H1 (cell line): ENCODE measurements around the gene ARNT2. TPM values are rescaled to one million over a fixed set of nuclear protein-coding genes. Genes with fewer than 3 reads are reported as not detected.

Experiments
- BACH1 ChIP-seq: IDR thresholded peaks from 2 replicates; pipeline ENCODE4 v1.6.1; 2012; ENCODE audit warnings: low read length, improper control_type of control experiment
- CBX8 ChIP-seq: fragments of 300-800, 300-1000 bp; sonication (generic); IDR thresholded peaks from 2 replicates; pipeline ENCODE4 v1.7.1; 2016; ENCODE audit warnings: low read depth, low read length, borderline replicate concordance
- RAD21 ChIP-seq, 2 experiments: IDR thresholded peaks in 1 of 2; conservative IDR thresholded peaks in 1 of 2; 2 replicates each; pipeline ENCODE4 v1.6.1; 2011; ENCODE audit warnings: low read depth in 2 of 2, low read length in 2 of 2, improper control_type of control experiment in 1 of 2, inconsistent platforms in 1 of 2, mild to moderate bottlenecking in 1 of 2, moderate library complexity in 1 of 2
- RXRA ChIP-seq: IDR thresholded peaks from 2 replicates; pipeline ENCODE4 v1.6.1; 2011; ENCODE audit warnings: low read depth, mild to moderate bottlenecking, low read length, moderate library complexity; ENCODE audit not compliant: insufficient read depth
- SIN3A ChIP-seq, 2 experiments: IDR thresholded peaks in 1 of 2; conservative IDR thresholded peaks in 1 of 2; 2 replicates each; pipeline ENCODE4 v1.6.1; 2011 to 2012; ENCODE audit warnings: low read length in 2 of 2, improper control_type of control experiment in 1 of 2, low read depth in 1 of 2, mild to moderate bottlenecking in 1 of 2
- SIX5 ChIP-seq: IDR thresholded peaks from 2 replicates; pipeline ENCODE4 v1.6.1; 2011; ENCODE audit warnings: mild to moderate bottlenecking, low read depth, low read length
- SP1 ChIP-seq: IDR thresholded peaks from 2 replicates; pipeline ENCODE4 v1.6.1; 2011; ENCODE audit warnings: low read depth, low read length
- YY1 ChIP-seq: IDR thresholded peaks from 2 replicates; pipeline ENCODE4 v1.6.1; 2011; ENCODE audit warnings: low read depth, mild to moderate bottlenecking, low read length
- polyA plus RNA-seq, 7 experiments: library from polyadenylated mRNA; depleted of rRNA in 3 of 7; stranded (reverse) in 5 of 7; unstranded in 2 of 7; fragments of >200 nt in 5 of 7; fragments of 200-250 nt in 2 of 7; gene quantifications; 1 replicate in 5 of 7; 2 replicates in 1 of 7; 4 replicates in 1 of 7; pipeline versions ENCODE4 v1.2.1 to v1.2.3, GENCODE V29; 2011 to 2013; ENCODE audit warnings: missing spikeins in 2 of 7, mixed read lengths in 2 of 7
- total RNA-seq: library from RNA; stranded (reverse); fragmentation: NEBNext Ultra II Directional; extraction: Animal tissue kit (Norgen Biotek cat#: 25700); gene quantifications from 2 replicates; pipeline ENCODE4 v1.2.1, GENCODE V29; 2021
- TF ChIP-seq, protein P1 (sequence below): fragments of 300-600 bp; sonication (generic); IDR thresholded peaks from 2 replicates; pipeline ENCODE4 v1.7.1; 2012; ENCODE audit warnings: low read length, moderate library complexity, mild to moderate bottlenecking, inconsistent platforms; ENCODE audit not compliant: insufficient replicate concordance
- TF ChIP-seq, protein P2 (sequence below): IDR thresholded peaks from 2 replicates; pipeline ENCODE4 v1.6.1; 2012; ENCODE audit warnings: low read length, inconsistent platforms

Gene ARNT2
- total and polyA plus RNA-seq, 2 of the 8 experiments (the other 6 are each of a cell fraction or from before 2014, with no cell fraction given): 9.5 to 14.6 TPM

GRCh38 chr15:80600626-80601025, 196.4 kb downstream of the ARNT2 start (continued):
- TF ChIP-seq, protein P1, sequence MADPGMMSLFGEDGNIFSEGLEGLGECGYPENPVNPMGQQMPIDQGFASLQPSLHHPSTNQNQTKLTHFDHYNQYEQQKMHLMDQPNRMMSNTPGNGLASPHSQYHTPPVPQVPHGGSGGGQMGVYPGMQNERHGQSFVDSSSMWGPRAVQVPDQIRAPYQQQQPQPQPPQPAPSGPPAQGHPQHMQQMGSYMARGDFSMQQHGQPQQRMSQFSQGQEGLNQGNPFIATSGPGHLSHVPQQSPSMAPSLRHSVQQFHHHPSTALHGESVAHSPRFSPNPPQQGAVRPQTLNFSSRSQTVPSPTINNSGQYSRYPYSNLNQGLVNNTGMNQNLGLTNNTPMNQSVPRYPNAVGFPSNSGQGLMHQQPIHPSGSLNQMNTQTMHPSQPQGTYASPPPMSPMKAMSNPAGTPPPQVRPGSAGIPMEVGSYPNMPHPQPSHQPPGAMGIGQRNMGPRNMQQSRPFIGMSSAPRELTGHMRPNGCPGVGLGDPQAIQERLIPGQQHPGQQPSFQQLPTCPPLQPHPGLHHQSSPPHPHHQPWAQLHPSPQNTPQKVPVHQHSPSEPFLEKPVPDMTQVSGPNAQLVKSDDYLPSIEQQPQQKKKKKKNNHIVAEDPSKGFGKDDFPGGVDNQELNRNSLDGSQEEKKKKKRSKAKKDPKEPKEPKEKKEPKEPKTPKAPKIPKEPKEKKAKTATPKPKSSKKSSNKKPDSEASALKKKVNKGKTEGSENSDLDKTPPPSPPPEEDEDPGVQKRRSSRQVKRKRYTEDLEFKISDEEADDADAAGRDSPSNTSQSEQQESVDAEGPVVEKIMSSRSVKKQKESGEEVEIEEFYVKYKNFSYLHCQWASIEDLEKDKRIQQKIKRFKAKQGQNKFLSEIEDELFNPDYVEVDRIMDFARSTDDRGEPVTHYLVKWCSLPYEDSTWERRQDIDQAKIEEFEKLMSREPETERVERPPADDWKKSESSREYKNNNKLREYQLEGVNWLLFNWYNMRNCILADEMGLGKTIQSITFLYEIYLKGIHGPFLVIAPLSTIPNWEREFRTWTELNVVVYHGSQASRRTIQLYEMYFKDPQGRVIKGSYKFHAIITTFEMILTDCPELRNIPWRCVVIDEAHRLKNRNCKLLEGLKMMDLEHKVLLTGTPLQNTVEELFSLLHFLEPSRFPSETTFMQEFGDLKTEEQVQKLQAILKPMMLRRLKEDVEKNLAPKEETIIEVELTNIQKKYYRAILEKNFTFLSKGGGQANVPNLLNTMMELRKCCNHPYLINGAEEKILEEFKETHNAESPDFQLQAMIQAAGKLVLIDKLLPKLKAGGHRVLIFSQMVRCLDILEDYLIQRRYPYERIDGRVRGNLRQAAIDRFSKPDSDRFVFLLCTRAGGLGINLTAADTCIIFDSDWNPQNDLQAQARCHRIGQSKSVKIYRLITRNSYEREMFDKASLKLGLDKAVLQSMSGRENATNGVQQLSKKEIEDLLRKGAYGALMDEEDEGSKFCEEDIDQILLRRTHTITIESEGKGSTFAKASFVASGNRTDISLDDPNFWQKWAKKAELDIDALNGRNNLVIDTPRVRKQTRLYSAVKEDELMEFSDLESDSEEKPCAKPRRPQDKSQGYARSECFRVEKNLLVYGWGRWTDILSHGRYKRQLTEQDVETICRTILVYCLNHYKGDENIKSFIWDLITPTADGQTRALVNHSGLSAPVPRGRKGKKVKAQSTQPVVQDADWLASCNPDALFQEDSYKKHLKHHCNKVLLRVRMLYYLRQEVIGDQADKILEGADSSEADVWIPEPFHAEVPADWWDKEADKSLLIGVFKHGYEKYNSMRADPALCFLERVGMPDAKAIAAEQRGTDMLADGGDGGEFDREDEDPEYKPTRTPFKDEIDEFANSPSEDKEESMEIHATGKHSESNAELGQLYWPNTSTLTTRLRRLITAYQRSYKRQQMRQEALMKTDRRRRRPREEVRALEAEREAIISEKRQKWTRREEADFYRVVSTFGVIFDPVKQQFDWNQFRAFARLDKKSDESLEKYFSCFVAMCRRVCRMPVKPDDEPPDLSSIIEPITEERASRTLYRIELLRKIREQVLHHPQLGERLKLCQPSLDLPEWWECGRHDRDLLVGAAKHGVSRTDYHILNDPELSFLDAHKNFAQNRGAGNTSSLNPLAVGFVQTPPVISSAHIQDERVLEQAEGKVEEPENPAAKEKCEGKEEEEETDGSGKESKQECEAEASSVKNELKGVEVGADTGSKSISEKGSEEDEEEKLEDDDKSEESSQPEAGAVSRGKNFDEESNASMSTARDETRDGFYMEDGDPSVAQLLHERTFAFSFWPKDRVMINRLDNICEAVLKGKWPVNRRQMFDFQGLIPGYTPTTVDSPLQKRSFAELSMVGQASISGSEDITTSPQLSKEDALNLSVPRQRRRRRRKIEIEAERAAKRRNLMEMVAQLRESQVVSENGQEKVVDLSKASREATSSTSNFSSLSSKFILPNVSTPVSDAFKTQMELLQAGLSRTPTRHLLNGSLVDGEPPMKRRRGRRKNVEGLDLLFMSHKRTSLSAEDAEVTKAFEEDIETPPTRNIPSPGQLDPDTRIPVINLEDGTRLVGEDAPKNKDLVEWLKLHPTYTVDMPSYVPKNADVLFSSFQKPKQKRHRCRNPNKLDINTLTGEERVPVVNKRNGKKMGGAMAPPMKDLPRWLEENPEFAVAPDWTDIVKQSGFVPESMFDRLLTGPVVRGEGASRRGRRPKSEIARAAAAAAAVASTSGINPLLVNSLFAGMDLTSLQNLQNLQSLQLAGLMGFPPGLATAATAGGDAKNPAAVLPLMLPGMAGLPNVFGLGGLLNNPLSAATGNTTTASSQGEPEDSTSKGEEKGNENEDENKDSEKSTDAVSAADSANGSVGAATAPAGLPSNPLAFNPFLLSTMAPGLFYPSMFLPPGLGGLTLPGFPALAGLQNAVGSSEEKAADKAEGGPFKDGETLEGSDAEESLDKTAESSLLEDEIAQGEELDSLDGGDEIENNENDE: no peak
- TF ChIP-seq YY1 (no peak), RXRA (no peak), SIN3A (conservative IDR thresholded peaks at IDR 0.05 in 1 of 2, IDR thresholded peaks at IDR 0.05 in 1 of 2; ENCODE audit: low read depth in 1 of 2, low read length in 2 of 2) (no peak), CBX8 (no peak), RAD21 (IDR thresholded peaks at IDR 0.05 in 1 of 2, conservative IDR thresholded peaks at IDR 0.05 in 1 of 2; ENCODE audit: low read depth in 2 of 2, low read length in 2 of 2) (no peak), SP1 (no peak), BACH1 (no peak), SIX5 (no peak)
- TF ChIP-seq, protein P2, sequence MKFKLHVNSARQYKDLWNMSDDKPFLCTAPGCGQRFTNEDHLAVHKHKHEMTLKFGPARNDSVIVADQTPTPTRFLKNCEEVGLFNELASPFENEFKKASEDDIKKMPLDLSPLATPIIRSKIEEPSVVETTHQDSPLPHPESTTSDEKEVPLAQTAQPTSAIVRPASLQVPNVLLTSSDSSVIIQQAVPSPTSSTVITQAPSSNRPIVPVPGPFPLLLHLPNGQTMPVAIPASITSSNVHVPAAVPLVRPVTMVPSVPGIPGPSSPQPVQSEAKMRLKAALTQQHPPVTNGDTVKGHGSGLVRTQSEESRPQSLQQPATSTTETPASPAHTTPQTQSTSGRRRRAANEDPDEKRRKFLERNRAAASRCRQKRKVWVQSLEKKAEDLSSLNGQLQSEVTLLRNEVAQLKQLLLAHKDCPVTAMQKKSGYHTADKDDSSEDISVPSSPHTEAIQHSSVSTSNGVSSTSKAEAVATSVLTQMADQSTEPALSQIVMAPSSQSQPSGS: no peak
